ENCODE data around the gene CHMP2A. TPM values are rescaled to one million over a fixed set of nuclear protein-coding genes. Genes with fewer than 3 reads are reported as not detected.

CHMP2A gene
- total and polyA plus RNA-seq, 4 donors, result 58.0 to 107 (median 83.3) TPM

GRCh38 chr19:58511353-58512208 is 43.3 kb downstream of the CHMP2A start, which contains the start of gene SLC27A5:
SLC27A5 (minus strand) TSS chr19:58511992; CDS start chr19:58511955, 37 bp downstream.
- peaks cover 19 to 78% (median 54%) of the 10 kb centered on the region in 4 donors for H3K4me1 ChIP-seq (ENCODE audit: control insufficient read depth in 4 of 4, insufficient read depth in 4 of 4, low read length in 3 of 4)
- peak within 1 kb of the TSS; percentile 67 to 73 for H3K9ac ChIP-seq (ENCODE audit: low read depth in 1 of 2, low read length in 2 of 2)
- DNase-seq (ENCODE audit: low spot score), result peak; percentile 64
- WGBS, result 35% methylated on average over 25 of the region's 25 CpGs
- peak within 1 kb of the TSS; percentile 68 to 82 (median 75) for H3K4me3 ChIP-seq (ENCODE audit: low read depth in 1 of 3, low read length in 3 of 3)
- TF ChIP-seq REST (IDR thresholded peaks at IDR 0.05), result peak; percentile 96
- TF ChIP-seq FOXA1 (IDR thresholded peaks at IDR 0.05), result no peak
- TF ChIP-seq TAF1 (conservative IDR thresholded peaks at IDR 0.05), result peak; percentile 96
- TF ChIP-seq ZBTB33 (IDR thresholded peaks at IDR 0.05), result no peak
- peak; percentile 41 to 42 for TF ChIP-seq JUND (IDR thresholded peaks at IDR 0.05)
- TF ChIP-seq HNF4A (conservative IDR thresholded peaks at IDR 0.05), result peak; percentile 94 to 97
- TF ChIP-seq GABPA (IDR thresholded peaks at IDR 0.05 in 1 of 2, conservative IDR thresholded peaks at IDR 0.05 in 1 of 2), result peak in 1 of 2 donors; percentile 57
- no peak for TF ChIP-seq ATF3 (IDR thresholded peaks at IDR 0.05)
- peak; percentile 57 for TF ChIP-seq MAX (IDR thresholded peaks at IDR 0.05)
- no peak for TF ChIP-seq FOXA2 (IDR thresholded peaks at IDR 0.05)
- peak; percentile 89 for TF ChIP-seq HNF4G (IDR thresholded peaks at IDR 0.05)
- peak; percentile 98 for TF ChIP-seq SP1 (IDR thresholded peaks at IDR 0.05)
- peak; percentile 54 for TF ChIP-seq NR2F2 (IDR thresholded peaks at IDR 0.05)
- TF ChIP-seq RAD21 (IDR thresholded peaks at IDR 0.05), result peak in 1 of 2 donors; percentile 54
- TF ChIP-seq YY1 (IDR thresholded peaks at IDR 0.05), result peak; percentile 86
- no peak for TF ChIP-seq CTCF (IDR thresholded peaks at IDR 0.05; ENCODE audit: low read depth, low read length, missing input control)
- TF ChIP-seq RXRA (IDR thresholded peaks at IDR 0.05), result peak; percentile 83 to 93
- no peak for TF ChIP-seq EGR1 (IDR thresholded peaks at IDR 0.05; ENCODE audit: low read depth in 2 of 2)
- peaks cover 0 to 5% (median 2%) of the 10 kb centered on the region in 4 donors for H3K36me3 ChIP-seq (ENCODE audit: control insufficient read depth in 4 of 4, insufficient read depth in 3 of 4, low read depth in 1 of 4, low read length in 3 of 4)
- peak within 1 kb of the TSS; percentile 80 to 86 for H3K27ac ChIP-seq (ENCODE audit: low read depth in 1 of 2, low read length in 2 of 2)
- no peaks in the 10 kb centered on the region for H3K9me3 ChIP-seq (ENCODE audit: control insufficient read depth in 4 of 4, low read length in 3 of 4)
- no peaks in the 10 kb centered on the region for H3K27me3 ChIP-seq (ENCODE audit: control insufficient read depth in 4 of 4, insufficient read depth in 4 of 4, low read length in 3 of 4)
